ENCODE results near the gene INPP1.

INPP1 gene

DNA sequence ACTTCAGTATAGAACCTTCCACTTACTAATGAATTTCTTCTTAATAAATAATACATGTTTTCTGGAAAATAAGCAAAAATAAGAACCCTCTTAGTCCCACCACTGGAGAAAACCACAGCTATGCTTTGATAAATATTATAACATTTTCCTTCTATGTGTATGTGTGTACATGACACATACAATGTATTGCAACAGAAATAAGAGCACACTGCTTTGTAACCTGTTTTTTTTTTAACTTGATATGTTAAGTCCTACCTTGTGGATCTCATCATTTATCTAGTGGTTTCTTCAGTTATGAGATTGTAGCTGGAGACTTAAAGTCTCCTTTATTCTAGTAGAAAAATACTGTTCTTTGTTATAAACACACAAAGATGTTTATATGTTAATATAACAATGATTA is 17.2 kb downstream of the INPP1 start:
- H4K20me1 ChIP-seq (ENCODE audit: insufficient read depth, low read length) = no peaks in the 10 kb centered on the region
- H3K4me2 ChIP-seq (ENCODE audit: low read depth, low read length) = peak overlapping the region; percentile 76

DNA sequence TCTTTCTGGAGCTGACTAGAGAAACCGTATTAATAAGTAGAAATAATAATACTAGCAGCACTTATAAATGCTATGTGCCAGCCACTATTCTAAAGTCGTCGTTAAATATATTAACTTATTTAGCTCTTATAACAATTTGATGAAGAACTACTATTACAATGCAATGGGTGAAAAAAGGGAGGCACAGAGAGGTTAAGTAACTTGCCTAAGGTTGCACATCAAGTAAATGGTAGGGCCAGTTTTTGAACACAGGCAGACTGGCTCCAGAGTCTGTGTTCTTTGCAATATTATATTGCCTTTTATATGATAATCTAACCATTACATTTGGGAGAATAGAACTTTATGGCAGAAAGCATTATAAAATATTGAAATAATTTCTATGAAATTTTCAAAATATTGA is 17.6 kb downstream of the INPP1 start:
- Histone ChIP-seq H3F3A (ENCODE audit: insufficient read depth, low read length) (peaks cover 6% of the 10 kb centered on the region), H3K4me1 (ENCODE audit: low read length) (no peaks in the 10 kb centered on the region), H3K9ac (ENCODE audit: low read length) (no peak overlapping the region), H3K27ac (ENCODE audit: low read length) (no peak overlapping the region), H3K79me2 (ENCODE audit: low read length) (no peaks in the 10 kb centered on the region), H2AFZ (ENCODE audit: low read length) (no peak overlapping the region), H3K9me2 (replicated peaks; ENCODE audit: insufficient read depth, low read length) (no peaks in the 10 kb centered on the region), H3K4me3 (ENCODE audit: low read length) (no peak overlapping the region), H3K36me3 (replicated peaks; ENCODE audit: insufficient read depth, low read length) (no peaks in the 10 kb centered on the region), H3K27me3 (replicated peaks; ENCODE audit: insufficient read depth, low read length) (no peaks in the 10 kb centered on the region), H3K9me3 (replicated peaks; ENCODE audit: insufficient read depth, low read length) (no peaks in the 10 kb centered on the region), H4K20me1 (ENCODE audit: insufficient read depth, low read length) (no peaks in the 10 kb centered on the region), H3K4me2 (ENCODE audit: low read depth, low read length) (no peak overlapping the region)
- TF ChIP-seq EZH2phosphoT487 (IDR thresholded peaks at IDR 0.05; ENCODE audit: low read length) = no peak
- TF ChIP-seq, protein P1, sequence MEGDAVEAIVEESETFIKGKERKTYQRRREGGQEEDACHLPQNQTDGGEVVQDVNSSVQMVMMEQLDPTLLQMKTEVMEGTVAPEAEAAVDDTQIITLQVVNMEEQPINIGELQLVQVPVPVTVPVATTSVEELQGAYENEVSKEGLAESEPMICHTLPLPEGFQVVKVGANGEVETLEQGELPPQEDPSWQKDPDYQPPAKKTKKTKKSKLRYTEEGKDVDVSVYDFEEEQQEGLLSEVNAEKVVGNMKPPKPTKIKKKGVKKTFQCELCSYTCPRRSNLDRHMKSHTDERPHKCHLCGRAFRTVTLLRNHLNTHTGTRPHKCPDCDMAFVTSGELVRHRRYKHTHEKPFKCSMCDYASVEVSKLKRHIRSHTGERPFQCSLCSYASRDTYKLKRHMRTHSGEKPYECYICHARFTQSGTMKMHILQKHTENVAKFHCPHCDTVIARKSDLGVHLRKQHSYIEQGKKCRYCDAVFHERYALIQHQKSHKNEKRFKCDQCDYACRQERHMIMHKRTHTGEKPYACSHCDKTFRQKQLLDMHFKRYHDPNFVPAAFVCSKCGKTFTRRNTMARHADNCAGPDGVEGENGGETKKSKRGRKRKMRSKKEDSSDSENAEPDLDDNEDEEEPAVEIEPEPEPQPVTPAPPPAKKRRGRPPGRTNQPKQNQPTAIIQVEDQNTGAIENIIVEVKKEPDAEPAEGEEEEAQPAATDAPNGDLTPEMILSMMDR (IDR thresholded peaks at IDR 0.05; ENCODE audit: low read length) = no peak
- no peak for TF ChIP-seq EZH2 (optimal IDR thresholded peaks at IDR 0.05; ENCODE audit: low read depth, low read length)
- no peak for DNase-seq

More for the DNA sequence above, 17.2 kb downstream of the INPP1 start:
- TF ChIP-seq, protein P1 (IDR thresholded peaks at IDR 0.05; ENCODE audit: low read length) = no peak
- no peak for TF ChIP-seq EZH2phosphoT487 (IDR thresholded peaks at IDR 0.05; ENCODE audit: low read length)
- TF ChIP-seq EZH2 (optimal IDR thresholded peaks at IDR 0.05; ENCODE audit: low read depth, low read length) = no peak
- Histone ChIP-seq H3K9me2 (replicated peaks; ENCODE audit: insufficient read depth, low read length) (no peaks in the 10 kb centered on the region), H2AFZ (ENCODE audit: low read length) (peak overlapping the region; percentile 91), H3K9me3 (replicated peaks; ENCODE audit: insufficient read depth, low read length) (no peaks in the 10 kb centered on the region), H3K9ac (ENCODE audit: low read length) (no peak overlapping the region; the same call in 1 of the 2 replicates), H3K36me3 (replicated peaks; ENCODE audit: insufficient read depth, low read length) (no peaks in the 10 kb centered on the region), H3K4me1 (ENCODE audit: low read length) (no peaks in the 10 kb centered on the region), H3K79me2 (ENCODE audit: low read length) (no peaks in the 10 kb centered on the region), H3K27me3 (replicated peaks; ENCODE audit: insufficient read depth, low read length) (no peaks in the 10 kb centered on the region), H3K4me3 (ENCODE audit: low read length) (peak overlapping the region; percentile 68), H3K27ac (ENCODE audit: low read length) (peak overlapping the region; percentile 57; the same call in 1 of the 2 replicates), H3F3A (ENCODE audit: insufficient read depth, low read length) (peaks cover 6% of the 10 kb centered on the region)
- DNase-seq = no peak

DNA sequence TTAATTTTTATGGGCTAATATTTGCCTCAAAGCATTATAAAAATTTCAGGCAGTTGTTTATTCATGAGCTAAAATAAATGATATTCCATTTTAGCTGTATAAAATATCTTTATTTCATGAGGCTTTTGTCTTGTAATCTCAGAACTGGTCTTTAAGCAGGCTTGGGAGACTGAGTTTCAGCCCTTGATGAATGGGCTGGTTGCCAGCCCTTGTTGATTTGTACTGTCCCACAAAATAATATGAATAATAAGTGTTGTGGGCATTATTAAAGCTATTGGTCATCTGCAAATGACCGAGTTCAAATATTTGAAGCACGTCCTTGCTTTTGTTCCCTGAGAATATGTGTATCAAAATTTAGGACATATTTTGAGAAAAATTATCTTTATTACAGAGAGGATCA is 18.2 kb downstream of the INPP1 start:
- H3K36me3 ChIP-seq (replicated peaks; ENCODE audit: insufficient read depth, low read length) = no peaks in the 10 kb centered on the region
- TF ChIP-seq EZH2 (optimal IDR thresholded peaks at IDR 0.05; ENCODE audit: low read depth, low read length) (no peak), EZH2phosphoT487 (IDR thresholded peaks at IDR 0.05; ENCODE audit: low read length) (no peak)
- TF ChIP-seq, protein P1 (IDR thresholded peaks at IDR 0.05; ENCODE audit: low read length) = no peak
- no peak overlapping the region for H2AFZ ChIP-seq (ENCODE audit: low read length)
- no peaks in the 10 kb centered on the region for H3K27me3 ChIP-seq (replicated peaks; ENCODE audit: insufficient read depth, low read length)
- no peaks in the 10 kb centered on the region for H3K9me2 ChIP-seq (replicated peaks; ENCODE audit: insufficient read depth, low read length)
- H3K4me1 ChIP-seq (ENCODE audit: low read length) = no peaks in the 10 kb centered on the region
- no peaks in the 10 kb centered on the region for H3K79me2 ChIP-seq (ENCODE audit: low read length)
- no peaks in the 10 kb centered on the region for H4K20me1 ChIP-seq (ENCODE audit: insufficient read depth, low read length)
- no peak overlapping the region for H3K9ac ChIP-seq (ENCODE audit: low read length)
- H3F3A ChIP-seq (ENCODE audit: insufficient read depth, low read length) = peaks cover 6% of the 10 kb centered on the region
- DNase-seq = no peak
- H3K4me2 ChIP-seq (ENCODE audit: low read depth, low read length) = no peak overlapping the region
- H3K9me3 ChIP-seq (replicated peaks; ENCODE audit: insufficient read depth, low read length) = no peaks in the 10 kb centered on the region
- no peak overlapping the region for H3K27ac ChIP-seq (ENCODE audit: low read length)
- no peak overlapping the region for H3K4me3 ChIP-seq (ENCODE audit: low read length)

All from MM.1S (cell line).